Activated T-helper 1 cell treated with Interleukin-2 at 50 U/mL for 16 hours (primary cell): ENCODE data around the gene MEIS2.

Experiments used
- DNase-seq: peaks from one replicate; pipeline ENCODE4 v3.0.0-alpha.2; 2020; ENCODE audit warnings: low read depth

Gene MEIS2

DNA sequence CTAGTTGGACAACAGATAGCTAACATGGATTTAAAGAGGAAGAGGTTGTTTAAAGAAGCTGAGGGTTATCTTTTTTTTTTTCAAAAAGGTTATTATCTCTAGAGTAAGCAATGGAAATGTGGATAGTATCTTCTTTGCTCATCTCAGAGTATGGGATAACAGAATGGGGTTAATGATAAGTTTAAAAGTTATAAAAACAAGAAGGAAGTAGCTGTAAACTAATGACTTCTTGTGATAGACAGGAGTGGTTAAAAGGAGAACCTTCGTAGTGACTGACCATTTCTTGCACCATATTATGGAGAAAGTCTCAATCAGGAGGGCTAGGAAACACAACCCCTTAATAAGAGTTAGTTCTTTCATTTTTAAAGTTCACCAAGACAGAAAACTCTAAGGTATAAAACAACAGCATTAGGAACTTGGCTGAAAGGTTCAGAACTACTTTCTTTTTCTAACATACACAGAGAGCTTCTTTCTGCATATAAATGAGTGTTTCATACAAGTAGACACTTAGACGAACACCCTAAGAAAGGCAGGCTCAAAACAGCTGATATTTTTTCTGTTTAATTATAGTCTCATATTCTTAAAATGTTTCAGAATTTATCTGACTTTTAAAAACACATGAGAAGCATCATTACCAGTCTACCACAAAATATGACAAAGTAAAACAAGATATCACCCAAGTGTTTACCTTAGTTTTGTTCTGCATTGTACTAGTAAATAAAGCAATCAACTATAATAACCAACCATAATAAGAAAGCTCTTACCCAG lies 140.0 kb downstream of the MEIS2 start:
- no peak for DNase-seq

DNA sequence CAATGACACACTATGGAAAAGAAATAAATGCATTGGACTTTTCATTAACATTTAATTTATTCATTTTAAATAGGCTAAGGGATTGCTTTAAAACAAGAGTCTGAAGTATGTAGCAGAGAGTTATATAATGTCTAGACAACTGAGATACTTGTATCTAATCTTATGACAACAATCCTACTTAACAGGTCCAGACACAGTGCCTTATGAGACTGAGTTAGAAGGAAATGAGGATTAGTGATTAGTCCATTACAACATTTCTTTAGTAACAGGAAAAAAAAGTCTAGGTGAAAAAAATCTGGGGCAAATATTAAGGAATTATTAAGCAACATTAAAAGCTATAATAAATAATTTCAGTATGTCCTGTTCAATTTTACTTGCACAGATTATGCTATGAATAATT lies 140.6 kb downstream of the MEIS2 start:
- no peak for DNase-seq

DNA sequence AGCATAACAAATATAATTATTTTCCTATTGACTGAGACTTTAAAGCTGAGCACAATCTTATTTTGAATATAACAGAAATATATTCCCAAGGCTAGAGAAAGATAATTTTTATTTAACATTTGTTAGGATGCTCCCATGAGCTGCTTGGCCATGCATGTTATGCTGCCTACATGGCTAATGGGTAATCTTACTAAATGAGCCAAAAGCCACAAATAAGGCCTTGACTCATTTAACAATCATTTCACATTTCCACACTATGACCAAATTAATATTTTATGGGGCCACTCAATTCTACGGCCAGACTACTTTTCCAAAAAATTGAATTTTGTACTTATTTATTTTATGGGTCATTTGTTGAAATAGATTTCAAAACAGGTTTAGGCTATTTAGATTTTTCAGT lies 141.7 kb downstream of the MEIS2 start:
- no peak for DNase-seq

DNA sequence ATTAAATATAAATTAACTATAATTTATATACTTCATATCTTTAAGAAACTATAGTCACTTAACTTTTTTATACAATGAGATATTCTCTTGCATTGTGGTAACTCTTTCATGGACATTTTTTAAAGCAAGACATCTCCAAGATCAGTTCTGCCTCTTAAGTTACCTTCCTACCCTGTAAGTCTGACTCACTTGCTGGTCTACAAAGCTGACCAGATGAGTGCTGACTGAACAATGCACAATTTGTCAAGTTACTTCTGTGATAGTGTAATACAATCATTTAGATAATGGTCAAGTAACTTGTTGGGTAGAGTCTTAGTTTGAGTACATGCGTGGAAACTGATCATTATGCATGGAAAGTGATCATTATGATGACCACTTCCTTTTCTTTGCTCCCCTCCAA lies 145.9 kb downstream of the MEIS2 start:
- no peak for DNase-seq

DNA sequence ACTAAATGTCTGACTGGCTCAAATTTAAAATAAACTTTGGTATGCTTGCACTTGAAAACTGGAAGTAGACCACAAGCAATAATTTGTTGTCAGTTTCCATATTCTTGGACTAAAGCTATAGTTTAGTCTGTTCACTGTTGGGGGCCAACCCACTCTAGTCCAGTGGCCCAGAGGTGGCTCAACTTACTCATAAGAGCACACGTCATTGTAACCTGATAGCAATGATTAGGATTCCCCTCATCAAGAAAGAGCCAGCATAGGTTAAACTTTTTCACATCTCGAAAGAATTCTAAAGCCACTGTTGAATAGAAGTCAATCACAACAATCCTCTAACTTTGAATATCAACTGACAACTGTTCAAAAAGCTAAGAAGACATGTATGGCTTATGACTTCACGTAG lies 147.0 kb downstream of the MEIS2 start:
- DNase-seq, result no peak

DNA sequence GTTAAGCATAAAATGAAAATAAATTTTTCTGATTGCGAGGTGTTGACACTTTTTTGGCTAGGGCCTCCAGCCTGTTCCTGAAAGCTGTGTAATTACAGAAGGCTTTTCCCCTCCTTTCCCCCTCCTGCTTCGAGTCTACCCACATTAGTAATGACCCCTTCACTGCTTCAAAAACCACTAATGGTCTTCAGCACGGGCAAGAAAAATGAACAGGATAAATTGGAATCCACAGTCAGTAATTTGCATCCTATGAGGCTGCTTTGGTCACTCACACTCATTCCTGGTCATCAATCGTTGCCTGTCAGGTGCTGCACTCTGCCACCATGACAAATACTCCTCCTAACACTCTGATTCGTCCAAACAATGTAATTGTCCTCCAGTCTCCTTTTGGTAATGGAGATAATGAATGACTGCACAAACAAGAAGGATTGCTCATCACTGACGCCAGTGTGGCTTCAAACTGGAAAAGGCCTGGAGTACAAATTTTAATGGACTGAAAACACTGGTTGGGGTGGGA lies 148.6 kb downstream of the MEIS2 start:
- DNase-seq, result no peak

DNA sequence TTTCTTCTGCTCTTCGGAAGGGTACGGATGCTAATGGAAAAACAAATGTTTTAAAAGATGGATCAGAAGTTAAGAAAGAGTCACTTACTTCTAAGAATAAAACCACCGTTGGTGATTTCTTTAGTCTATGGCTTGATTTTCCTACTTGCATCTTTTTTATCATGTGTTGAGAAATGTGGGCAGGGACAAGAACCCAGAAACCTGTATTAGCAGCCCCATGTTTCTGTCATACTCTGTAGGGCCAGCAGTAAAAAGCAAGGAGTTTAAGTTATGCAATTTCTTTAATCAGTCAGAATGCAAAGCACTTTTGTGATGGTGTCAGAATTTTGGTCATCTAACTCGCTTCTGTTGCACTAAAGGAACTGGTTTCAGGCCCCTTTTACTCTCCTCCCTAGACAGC lies 150.0 kb downstream of the MEIS2 start:
- no peak for DNase-seq

DNA sequence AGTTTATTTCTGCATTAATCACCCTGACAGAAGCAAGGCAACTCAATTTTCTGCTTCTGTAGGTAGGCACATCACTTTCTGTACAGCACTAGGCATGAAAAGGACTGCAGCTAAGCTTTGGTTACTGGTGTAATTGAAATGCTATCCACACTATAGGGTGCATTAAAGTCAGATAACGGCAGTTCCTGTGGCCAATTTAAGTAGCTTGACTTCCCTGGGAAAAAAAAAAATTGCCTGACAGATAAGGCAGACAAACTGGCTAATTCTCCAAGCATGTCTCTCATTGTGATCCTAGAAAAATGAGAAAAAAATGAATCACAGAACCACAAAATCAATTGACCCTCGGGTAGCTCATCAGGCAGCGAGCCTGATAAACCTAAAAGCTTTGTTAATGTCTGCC lies 151.4 kb downstream of the MEIS2 start:
- no peak for DNase-seq

DNA sequence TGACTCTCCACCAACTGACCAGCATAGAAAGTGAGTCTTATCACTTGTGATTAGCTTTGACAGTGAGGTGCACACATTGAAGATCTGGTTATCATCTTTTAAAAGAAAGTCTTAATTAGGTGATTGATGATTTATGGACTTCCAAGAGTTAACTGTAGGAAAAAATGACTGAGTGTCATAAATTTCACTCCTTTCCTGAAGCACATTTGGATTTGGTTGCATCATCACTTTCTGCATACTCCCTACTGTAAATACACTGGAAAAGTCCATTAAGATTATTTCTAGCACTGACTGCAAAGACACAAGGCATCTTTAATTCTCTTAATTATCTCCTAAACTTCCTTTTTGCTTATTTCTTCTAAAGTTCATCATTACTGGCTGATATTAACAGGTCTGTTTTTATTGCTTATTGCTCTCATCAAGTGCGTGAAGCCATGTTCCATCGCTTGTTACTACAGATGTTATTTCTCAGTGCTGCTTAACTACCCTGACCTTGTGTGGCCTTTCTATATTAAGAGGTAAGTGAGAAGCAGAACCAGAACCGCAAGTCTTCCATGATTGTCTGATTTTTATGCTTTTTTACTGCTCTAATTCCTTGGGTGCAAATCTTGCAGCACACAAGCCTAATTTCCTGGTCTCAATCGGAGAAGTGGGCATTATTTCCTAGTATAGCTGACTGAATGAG lies 153.2 kb downstream of the MEIS2 start:
- no peak for DNase-seq

DNA sequence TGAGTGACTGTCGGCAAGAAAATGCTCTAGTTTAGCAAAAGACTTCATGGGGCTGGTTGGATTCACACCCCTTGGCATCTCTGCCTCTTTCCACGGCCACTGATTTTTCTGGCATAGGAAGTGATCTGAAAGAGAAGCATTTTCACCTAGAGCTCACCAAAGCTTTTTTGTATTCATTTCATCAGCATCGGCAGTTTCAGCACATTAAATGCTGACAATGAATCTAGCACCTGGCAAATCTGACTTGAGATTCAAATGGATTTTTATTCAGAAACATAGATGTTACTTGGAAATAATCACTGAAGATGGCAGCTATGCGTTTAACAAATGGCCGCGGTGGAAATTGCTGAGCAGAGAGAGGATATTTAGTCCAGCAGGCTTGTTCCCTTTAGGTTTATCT lies 155.9 kb downstream of the MEIS2 start:
- no peak for DNase-seq

DNA sequence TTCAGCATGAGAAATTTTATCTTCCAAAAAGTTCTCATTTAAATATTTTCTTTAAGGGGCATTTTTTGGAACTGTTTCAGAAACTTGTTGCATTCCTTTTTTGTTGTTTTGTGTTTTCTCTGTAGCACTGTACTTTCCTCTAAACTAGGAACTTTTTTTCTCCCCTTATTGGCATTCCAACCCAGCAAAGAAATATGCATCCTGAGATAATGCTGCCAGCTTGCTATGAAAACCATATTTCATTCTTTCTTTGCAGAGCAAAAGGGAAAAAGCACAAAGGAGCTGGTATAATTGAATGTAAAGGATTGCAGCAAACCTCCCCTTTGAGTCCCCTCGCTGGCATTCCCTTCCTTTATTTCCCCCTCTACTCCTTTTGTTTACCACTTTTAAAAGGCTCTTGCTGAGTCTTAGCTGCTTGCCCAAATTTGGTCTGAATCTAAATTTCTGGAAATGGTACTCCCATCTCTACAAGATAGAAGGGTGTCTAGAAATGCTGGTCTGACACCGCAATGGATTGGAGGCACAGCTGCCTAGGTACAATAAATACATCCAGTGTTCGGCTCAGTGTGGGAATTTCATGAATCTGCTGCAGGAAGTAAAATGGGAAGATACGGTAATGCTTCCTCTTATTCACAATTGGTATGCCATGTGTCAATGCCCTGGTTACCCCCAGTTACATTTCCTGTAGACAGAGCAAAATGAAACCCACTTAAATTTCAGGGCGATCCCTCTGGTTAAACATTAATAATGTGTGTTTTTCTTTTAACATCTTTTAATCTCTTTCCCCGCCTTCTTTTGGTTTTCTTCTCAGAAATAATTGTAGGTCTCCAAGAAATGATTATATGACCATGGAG lies 156.6 kb downstream of the MEIS2 start:
- DNase-seq, result no peak

DNA sequence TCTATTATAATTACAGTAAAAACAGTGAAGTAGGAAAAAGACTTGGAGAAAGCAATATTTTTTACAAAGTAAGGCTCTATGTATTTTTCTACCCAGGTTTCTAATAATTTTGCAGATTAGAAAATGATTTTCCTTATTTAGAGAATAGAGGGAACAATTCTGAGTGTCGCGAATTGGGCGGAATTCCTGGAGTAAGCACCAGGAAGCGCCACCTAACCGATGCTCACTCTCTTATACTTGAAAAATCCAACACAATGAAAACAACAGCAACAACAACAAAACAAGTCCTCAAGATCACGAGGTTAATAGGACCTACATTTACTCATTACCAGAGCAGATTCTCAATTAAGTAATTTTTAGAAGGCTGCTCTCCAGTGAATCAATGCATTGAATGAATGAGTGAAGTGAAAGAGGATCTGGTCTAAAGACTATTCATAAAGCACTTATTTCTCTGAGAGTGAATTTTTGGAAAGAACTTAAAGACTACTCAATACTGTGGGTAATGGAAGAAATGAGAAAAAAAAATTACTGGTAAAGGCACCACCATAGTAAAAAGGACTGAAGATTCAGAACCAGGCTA lies 158.0 kb downstream of the MEIS2 start:
- DNase-seq, result no peak

DNA sequence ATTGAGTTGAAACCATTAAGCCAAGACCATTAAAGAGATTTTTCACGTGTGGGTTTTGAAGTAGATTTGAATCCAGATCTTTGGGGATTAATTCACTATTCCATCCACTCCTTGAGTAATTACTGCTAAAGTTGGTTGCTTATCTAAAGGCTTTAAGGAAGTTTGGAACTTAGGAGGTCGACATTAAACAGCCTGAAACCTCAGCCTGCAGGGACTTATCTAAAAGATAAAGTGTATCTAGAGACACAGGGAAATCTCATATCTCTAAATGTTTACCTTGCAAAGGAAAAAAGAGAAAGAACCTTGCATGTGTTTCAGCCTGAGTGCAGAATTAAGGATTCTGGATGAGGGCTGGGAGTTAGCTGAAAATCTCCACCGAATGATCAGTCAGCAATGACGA lies 158.6 kb downstream of the MEIS2 start:
- no peak for DNase-seq

DNA sequence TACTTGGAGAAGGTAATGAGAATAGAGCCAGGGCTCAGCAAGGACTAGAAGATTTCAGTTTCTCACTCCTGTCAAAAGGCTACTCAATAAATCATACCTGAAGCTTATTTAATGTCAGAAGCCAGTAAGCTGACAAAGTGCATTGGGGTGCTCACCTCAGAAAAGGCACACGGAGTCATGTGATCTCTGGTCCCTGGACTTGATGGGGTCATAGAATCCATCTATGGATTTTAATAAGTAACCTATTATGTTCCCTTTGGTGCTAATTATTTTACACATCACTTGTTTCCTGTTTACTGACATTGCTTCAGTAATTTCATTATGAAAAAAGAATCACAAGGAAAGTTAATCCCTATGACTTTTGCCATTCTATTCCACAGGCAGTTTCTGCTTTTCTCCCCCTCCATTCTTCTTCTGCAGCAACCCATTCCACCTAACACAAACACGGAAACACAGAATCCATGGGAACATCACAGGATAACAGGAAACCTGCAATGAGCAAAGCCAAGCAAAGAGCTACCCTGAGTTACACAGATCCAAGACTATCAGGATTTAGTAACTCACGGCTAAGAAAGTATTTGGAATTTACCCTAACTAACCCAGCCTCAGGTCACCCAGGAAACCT lies 159.6 kb downstream of the MEIS2 start:
- no peak for DNase-seq

DNA sequence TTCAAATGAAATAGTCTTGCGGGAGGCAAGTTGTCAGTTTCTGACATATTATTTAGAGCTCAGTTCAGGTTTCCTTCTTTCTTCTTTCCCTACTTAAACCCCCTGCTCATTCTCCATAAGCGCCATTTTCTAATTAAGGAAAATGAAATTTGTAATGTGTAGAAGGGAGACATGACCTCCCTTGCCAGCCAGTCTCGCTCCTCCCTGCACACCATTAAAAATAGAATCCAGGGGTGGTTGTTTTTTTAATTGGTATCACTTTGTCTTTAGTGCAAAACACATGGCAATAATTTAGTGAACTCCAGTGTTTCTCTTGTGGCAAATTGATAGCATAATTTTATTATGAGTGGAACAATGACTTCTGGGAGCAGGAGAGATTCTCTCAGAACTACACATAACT lies 160.1 kb downstream of the MEIS2 start:
- no peak for DNase-seq

DNA sequence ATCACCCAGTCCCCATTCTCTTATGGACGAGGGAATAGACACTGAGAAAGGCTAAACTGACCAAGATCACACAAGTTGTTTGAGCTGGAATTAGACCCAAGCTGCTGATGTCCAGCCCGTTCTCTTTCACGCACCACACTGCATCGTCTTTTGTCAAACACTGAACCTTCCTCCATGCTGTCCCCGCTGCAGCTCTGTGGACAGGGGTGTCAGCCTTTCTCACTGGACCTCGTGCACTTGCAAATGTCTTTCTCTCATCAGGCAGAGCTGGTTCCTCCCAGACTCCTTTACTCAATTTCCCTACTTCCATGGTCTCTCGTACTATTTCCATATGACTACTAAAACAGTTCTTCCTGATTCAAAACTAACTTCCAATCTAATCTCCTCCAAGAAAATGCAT lies 161.6 kb downstream of the MEIS2 start:
- no peak for DNase-seq

DNA sequence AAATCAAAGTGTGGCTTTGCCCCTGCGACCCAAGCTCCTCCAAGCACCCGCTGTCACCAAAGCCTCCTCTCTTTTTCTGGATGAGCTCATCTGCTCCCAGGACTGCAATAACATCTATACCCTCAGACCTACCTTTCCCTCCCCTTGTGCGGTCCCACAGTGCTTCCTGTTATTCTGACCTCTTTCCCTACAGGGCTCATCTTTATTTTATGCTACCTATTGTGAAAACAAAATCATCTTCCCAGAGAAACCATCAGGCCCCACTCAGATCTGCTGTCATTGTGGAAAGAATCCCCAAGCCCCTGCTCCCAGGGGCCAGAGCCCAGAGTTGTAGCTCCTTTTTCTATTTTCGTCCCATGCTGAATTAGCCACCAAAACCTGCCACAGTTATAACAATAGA lies 162.2 kb downstream of the MEIS2 start:
- no peak for DNase-seq

DNA sequence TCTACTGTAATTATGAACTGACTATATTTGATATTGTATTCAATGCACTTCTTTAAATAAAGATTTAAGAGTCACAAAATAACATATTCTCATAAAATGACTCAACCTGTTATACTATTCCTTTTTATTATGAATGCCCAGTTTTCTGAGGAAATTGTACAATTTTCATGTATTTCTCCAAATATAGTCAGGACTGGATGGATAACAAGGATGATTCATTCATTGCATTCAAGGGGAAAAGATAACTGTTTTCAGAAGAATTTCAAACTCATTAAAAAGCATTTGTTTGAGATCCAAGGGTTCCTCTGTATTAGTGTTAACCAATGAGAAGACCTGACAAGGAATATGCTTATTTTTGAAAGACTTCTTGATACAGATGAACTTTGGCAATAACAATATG lies 163.7 kb downstream of the MEIS2 start:
- DNase-seq, result no peak

DNA sequence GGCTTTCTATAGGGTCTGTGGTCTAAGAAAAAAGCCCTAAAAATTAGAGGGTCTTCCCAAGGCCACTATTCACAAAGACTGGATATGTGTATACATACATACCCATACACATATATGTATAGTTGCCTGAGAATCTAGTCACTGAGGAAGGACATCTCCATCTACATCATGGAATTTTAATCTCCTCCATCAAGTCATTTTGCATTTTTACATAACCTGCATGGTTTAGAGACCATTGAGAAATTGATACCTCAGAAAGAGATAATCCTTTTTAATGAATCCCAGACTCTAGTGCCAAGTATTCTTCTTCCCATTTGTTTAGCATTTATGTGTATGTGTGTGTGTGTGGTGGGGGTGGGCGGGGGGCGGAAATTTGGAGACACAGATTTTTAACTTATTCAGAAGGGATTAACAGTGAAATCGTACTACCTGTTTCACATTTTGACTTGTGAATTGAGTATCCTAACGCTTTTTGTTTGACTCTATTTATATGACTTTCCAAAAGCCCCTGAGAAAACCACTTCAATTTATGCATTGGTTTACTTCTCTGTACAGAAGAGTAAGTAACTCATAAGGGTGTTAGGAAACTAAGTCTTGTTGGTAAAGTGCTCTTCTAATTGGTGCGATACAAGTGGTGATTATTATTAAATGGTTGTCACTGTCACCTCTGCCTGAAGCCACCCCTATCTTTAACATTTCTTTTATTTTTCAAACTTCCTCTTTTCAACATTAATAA lies 166.9 kb downstream of the MEIS2 start:
- DNase-seq, result no peak

DNA sequence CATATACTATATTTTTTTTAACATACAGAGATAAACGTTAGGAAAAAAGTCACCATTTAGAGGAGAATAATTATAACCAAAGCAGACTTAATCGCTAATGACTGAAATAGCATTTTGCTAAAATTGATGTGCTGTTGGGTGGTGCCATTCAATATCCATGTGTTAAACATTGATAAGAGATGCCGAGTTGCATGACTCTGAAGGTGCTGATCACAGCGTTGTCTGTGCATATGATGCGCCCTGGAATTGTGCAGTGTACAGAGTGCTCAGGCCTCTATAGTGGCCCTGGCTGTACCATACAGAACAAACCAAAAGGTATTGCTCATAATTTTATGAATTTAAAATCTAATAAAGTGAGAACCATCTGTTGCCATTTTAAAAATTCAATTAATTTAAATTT lies 168.3 kb downstream of the MEIS2 start:
- no peak for DNase-seq

DNA sequence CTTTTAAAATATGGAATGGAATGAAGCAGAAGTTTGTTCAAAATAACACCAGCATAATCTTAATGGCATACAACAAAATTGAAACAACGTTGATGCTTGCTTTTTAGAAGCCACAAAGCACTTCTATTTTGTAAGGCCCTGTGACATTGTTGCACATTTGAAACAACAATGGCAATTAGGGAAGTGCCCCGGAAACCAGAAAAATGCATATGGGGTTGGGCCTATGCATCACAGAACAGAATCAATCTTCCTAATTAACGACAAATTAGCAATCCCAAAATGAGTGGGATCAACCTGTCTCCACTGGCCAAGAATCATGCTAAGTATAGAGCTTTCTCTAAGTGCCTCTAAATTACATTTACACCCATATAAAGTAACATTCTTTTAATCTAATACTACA lies 168.9 kb downstream of the MEIS2 start:
- DNase-seq, result no peak
